ENCODE measurements around the gene LYST. TPM values are rescaled to one million over a fixed set of nuclear protein-coding genes. Genes with fewer than 3 reads are reported as not detected.
"Not testable (repeated sequence)": the region's sequence is repeated elsewhere in the genome, so short reads cannot be mapped to it uniquely, and the experiment has no call there.

Gene LYST, protein sequence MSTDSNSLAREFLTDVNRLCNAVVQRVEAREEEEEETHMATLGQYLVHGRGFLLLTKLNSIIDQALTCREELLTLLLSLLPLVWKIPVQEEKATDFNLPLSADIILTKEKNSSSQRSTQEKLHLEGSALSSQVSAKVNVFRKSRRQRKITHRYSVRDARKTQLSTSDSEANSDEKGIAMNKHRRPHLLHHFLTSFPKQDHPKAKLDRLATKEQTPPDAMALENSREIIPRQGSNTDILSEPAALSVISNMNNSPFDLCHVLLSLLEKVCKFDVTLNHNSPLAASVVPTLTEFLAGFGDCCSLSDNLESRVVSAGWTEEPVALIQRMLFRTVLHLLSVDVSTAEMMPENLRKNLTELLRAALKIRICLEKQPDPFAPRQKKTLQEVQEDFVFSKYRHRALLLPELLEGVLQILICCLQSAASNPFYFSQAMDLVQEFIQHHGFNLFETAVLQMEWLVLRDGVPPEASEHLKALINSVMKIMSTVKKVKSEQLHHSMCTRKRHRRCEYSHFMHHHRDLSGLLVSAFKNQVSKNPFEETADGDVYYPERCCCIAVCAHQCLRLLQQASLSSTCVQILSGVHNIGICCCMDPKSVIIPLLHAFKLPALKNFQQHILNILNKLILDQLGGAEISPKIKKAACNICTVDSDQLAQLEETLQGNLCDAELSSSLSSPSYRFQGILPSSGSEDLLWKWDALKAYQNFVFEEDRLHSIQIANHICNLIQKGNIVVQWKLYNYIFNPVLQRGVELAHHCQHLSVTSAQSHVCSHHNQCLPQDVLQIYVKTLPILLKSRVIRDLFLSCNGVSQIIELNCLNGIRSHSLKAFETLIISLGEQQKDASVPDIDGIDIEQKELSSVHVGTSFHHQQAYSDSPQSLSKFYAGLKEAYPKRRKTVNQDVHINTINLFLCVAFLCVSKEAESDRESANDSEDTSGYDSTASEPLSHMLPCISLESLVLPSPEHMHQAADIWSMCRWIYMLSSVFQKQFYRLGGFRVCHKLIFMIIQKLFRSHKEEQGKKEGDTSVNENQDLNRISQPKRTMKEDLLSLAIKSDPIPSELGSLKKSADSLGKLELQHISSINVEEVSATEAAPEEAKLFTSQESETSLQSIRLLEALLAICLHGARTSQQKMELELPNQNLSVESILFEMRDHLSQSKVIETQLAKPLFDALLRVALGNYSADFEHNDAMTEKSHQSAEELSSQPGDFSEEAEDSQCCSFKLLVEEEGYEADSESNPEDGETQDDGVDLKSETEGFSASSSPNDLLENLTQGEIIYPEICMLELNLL (N-terminal part only)
- total RNA-seq (2021) (1.7 and 1.9 TPM in 2 replicates), Bru-seq, nascent RNA (percentile 39 among the genes with signal in this experiment), BruChase-seq, experiment 1, labeled RNA remaining after a 2-hour chase (percentile 40 among the genes with signal in this experiment), BruChase-seq, experiment 2, labeled RNA remaining after a 6-hour chase (percentile 35 among the genes with signal in this experiment)
- long read RNA-seq, partial matches to known transcripts: 1 of 1 reads
- long read RNA-seq, other reads (novel, unspliced or antisense): 0 of 1 reads

DNA sequence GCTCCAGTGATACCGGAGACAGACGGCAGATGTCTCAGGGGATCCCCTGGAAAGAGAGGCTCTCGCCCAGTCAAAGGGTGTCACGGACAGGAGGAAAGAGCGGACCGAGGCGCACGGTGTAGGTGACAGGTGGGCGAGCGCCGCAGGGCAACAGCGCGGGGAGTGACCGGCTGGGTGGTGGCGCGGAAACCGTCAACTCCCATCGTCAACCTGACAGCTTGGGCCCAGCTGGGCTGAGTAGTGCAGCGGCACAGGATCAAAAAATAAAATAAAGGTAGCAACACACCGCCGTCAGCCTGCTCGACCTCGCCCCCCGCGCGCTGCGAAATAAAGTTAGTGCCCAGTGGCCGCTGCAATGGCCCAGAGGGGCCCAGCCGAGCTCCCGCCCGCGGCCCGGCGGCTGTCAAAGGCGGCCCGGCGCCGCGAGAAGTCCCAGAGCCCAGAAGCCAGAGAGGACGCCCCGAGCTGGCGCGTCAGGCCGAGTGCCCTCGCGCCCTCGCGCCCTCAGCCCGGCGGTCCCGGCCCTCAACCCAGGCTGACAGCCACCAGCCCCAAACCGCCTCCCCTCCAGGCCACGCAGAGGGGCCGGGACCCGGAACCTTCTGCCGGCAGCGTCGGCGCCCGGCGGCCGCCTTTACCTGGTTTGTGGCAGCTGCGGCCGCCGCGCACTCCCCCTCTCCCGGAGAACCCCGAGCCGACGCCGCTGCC lies at the start of gene LYST:
Gene LYST (minus strand): TSS at position 702 of the 708 bp plus-strand sequence. CDS start 36,489 bp downstream, outside the sequence.
- no TSS peak for BruUV-seq (replicated peaks)
- TF ChIP-seq, protein P1, sequence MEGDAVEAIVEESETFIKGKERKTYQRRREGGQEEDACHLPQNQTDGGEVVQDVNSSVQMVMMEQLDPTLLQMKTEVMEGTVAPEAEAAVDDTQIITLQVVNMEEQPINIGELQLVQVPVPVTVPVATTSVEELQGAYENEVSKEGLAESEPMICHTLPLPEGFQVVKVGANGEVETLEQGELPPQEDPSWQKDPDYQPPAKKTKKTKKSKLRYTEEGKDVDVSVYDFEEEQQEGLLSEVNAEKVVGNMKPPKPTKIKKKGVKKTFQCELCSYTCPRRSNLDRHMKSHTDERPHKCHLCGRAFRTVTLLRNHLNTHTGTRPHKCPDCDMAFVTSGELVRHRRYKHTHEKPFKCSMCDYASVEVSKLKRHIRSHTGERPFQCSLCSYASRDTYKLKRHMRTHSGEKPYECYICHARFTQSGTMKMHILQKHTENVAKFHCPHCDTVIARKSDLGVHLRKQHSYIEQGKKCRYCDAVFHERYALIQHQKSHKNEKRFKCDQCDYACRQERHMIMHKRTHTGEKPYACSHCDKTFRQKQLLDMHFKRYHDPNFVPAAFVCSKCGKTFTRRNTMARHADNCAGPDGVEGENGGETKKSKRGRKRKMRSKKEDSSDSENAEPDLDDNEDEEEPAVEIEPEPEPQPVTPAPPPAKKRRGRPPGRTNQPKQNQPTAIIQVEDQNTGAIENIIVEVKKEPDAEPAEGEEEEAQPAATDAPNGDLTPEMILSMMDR (conservative IDR thresholded peaks at IDR 0.05; ENCODE audit: low read depth, low read length): peak; percentile 21; the same call in 1 of the 2 replicates
- TF ChIP-seq EZH2 (IDR thresholded peaks at IDR 0.05; ENCODE audit: borderline replicate concordance, low read depth, low read length, poor library complexity, severe bottlenecking): no peak
- ChIA-PET CTCF (interaction anchor here (1.9 kb wide), 1 partner anchor 105 kb away, joined by 8 read pairs; no protein-coding TSS in a partner anchor), POLR2A (ENCODE audit: low non-redundant PET) (no interaction called here)
- Histone ChIP-seq H3K27ac (ENCODE audit: low read depth, low read length, poor library complexity, severe bottlenecking) (peak within 1 kb of the TSS; percentile 63), H3K36me3 (ENCODE audit: insufficient read depth, low read length, poor library complexity, severe bottlenecking) (no peaks in the 10 kb centered on the region), H3K4me1 (ENCODE audit: insufficient read depth, low read length, poor library complexity, severe bottlenecking) (no peaks in the 10 kb centered on the region), H3K27me3 (replicated peaks; ENCODE audit: insufficient read depth, low read depth, low read length, poor library complexity) (no peaks in the 10 kb centered on the region), H3K9me3 (ENCODE audit: low read depth, low read length, poor library complexity, severe bottlenecking) (no peaks in the 10 kb centered on the region), H3K4me3 (ENCODE audit: low read depth, low read length, poor library complexity, severe bottlenecking) (peak within 1 kb of the TSS; percentile 62)
- DNase-seq (ENCODE audit: low spot score): peak; percentile 2
- intact Hi-C loops (cut with micrococcal nuclease; ENCODE audit: unreplicated experiment): loop anchor here (10.0 kb wide), 1 partner anchor 108 kb away; no protein-coding TSS in a partner anchor

DNA sequence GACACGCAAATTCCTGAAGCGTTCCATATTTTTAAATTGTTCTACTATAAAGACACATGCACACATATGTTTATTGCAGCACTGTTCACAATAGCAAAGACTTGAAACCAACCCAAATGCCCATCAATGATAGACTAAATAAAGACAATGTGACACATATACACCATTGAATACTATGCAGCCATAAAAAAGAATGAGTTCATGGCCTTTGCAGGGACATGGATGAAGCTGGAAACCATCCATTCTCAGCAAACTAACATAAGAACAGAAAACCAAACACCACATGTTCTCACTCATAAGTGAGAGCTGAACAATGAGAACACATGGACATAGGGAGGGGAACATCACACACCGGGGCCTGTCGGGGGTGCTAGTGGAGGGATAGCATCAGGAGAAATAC lies 48.8 kb upstream of the LYST start:
- BruUV-seq (replicated peaks); POLR2A ChIA-PET (ENCODE audit: low non-redundant PET); H3K36me3 ChIP-seq (ENCODE audit: insufficient read depth, low read length, poor library complexity, severe bottlenecking); H3K27me3 ChIP-seq (replicated peaks; ENCODE audit: insufficient read depth, low read depth, low read length, poor library complexity); intact Hi-C loops (cut with micrococcal nuclease; ENCODE audit: unreplicated experiment); DNase-seq (ENCODE audit: low spot score); H3K27ac ChIP-seq (ENCODE audit: low read depth, low read length, poor library complexity, severe bottlenecking); H3K4me3 ChIP-seq (ENCODE audit: low read depth, low read length, poor library complexity, severe bottlenecking); H3K9me3 ChIP-seq (ENCODE audit: low read depth, low read length, poor library complexity, severe bottlenecking); CTCF ChIA-PET: not testable (repeated sequence)
- H3K4me1 ChIP-seq (ENCODE audit: insufficient read depth, low read length, poor library complexity, severe bottlenecking): peaks cover 36% of the 10 kb centered on the region

DNA sequence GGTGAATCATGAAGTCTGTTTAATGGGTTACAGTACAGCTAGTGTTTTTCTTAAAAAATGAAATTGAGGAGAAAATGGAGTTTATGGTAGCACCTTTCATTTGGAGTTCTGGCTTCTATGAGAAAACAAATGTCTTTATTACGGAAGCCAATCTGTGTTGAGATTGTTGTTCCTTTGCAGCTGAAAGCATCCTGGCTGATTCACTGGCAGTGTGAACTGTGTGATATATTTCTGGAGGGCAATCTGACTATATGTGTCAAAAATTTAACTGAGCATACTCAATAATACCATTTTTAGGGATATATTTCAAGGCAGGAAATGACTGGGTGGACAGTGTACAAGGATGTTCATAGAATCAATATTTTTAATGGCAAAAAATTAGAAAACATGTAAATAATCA lies 46.6 kb upstream of the LYST start:
- ChIA-PET CTCF (no interaction called here), POLR2A (ENCODE audit: low non-redundant PET) (no interaction called here)
- Histone ChIP-seq H3K9me3 (ENCODE audit: low read depth, low read length, poor library complexity, severe bottlenecking) (no peaks in the 10 kb centered on the region), H3K27me3 (replicated peaks; ENCODE audit: insufficient read depth, low read depth, low read length, poor library complexity) (no peaks in the 10 kb centered on the region), H3K4me1 (ENCODE audit: insufficient read depth, low read length, poor library complexity, severe bottlenecking) (peaks cover 15% of the 10 kb centered on the region), H3K4me3 (ENCODE audit: low read depth, low read length, poor library complexity, severe bottlenecking) (no peak overlapping the region), H3K36me3 (ENCODE audit: insufficient read depth, low read length, poor library complexity, severe bottlenecking) (no peaks in the 10 kb centered on the region), H3K27ac (ENCODE audit: low read depth, low read length, poor library complexity, severe bottlenecking) (no peak overlapping the region)
- no peak for DNase-seq (ENCODE audit: low spot score)
- intact Hi-C loops (cut with micrococcal nuclease; ENCODE audit: unreplicated experiment): no loop called here
- TF ChIP-seq EZH2 (IDR thresholded peaks at IDR 0.05; ENCODE audit: borderline replicate concordance, low read depth, low read length, poor library complexity, severe bottlenecking): no peak
- TF ChIP-seq, protein P1 (conservative IDR thresholded peaks at IDR 0.05; ENCODE audit: low read depth, low read length): no peak
- BruUV-seq (replicated peaks): no TSS peak
